HEK293 (cell line): ENCODE data around the gene MERTK.
"Not testable (repeated sequence)": the region's sequence is repeated elsewhere in the genome, so short reads cannot be mapped to it uniquely, and the experiment has no call there.

Source experiments
- CTCF ChIA-PET: fragments of 350-600 bp; formaldehyde crosslinking; extraction: SDS; loops from one replicate; lab custom pipeline; 2021; ENCODE audit warnings: antibody characterized with exemption; lab: Yijun Ruan, JAX
- POLR2A ChIA-PET: fragments of 300-600 bp; formaldehyde crosslinking; extraction: SDS; loops from one replicate; lab custom pipeline; 2020; ENCODE audit warnings: antibody characterized with exemption, inconsistent platforms; lab: Yijun Ruan, JAX
- H3K27ac ChIP-seq: fragments of 200-500 bp; sonication (Bioruptor generic); 2 replicates; pipeline ENCODE4 v1.5.1; 2014; ENCODE audit warnings: low read depth, low read length, control low read depth, inconsistent platforms; ENCODE audit errors: extremely low read depth
- H3K36me3 ChIP-seq, 2 experiments: fragments of 200-500 bp in 1 of 2; sonication (Bioruptor generic) in 1 of 2; 1 replicate in 1 of 2; 2 replicates in 1 of 2; pipeline ENCODE4 v1.5.1; 2014 to 2017; ENCODE audit warnings: inconsistent platforms in 2 of 2, low read length in 2 of 2; ENCODE audit not compliant: control insufficient read depth in 2 of 2, insufficient read depth in 1 of 2
- H3K4me1 ChIP-seq: fragments of 200-500 bp; sonication (Bioruptor generic); 2 replicates; pipeline ENCODE4 v1.5.1; 2014; ENCODE audit warnings: mild to moderate bottlenecking, low read length, inconsistent platforms; ENCODE audit not compliant: control insufficient read depth, insufficient read depth
- H3K4me3 ChIP-seq: 2 replicates; pipeline ENCODE4 v1.5.1; 2011; ENCODE audit warnings: low read depth, mild to moderate bottlenecking, control low read depth, low read length, moderate library complexity
- H3K9me3 ChIP-seq: fragments of 200-500 bp; sonication (Bioruptor generic); 2 replicates; pipeline ENCODE4 v1.5.1; 2014; ENCODE audit warnings: low read depth, low read length, inconsistent platforms; ENCODE audit not compliant: control insufficient read depth, insufficient read depth
- OVOL3 ChIP-seq: fragments of 450-650 bp; formaldehyde crosslinking; IDR thresholded peaks from 2 replicates; pipeline ENCODE4 v1.5.1; 2016; ENCODE audit warnings: missing biosample characterization, missing genetic modification characterization
- PRDM1 ChIP-seq: fragments of 450-650 bp; formaldehyde crosslinking; IDR thresholded peaks from 2 replicates; pipeline ENCODE4; 2016; ENCODE audit warnings: missing biosample characterization, missing genetic modification characterization
- SP7 ChIP-seq: fragments of 450-650 bp; formaldehyde crosslinking; IDR thresholded peaks from 2 replicates; pipeline ENCODE4 v1.5.1; 2016; ENCODE audit warnings: missing biosample characterization, missing genetic modification characterization
- YY1 ChIP-seq: fragments of 450-650 bp; formaldehyde crosslinking; IDR thresholded peaks from 2 replicates; pipeline ENCODE4 v1.5.1; 2018; ENCODE audit warnings: missing biosample characterization, missing genetic modification characterization
- ZBTB17 ChIP-seq: fragments of 450-650 bp; formaldehyde crosslinking; IDR thresholded peaks from 2 replicates; pipeline ENCODE4 v1.5.1; 2016; ENCODE audit warnings: missing biosample characterization, missing genetic modification characterization
- ZFP69B ChIP-seq: fragments of 450-650 bp; formaldehyde crosslinking; IDR thresholded peaks from 2 replicates; pipeline ENCODE4 v1.5.1; 2016; ENCODE audit warnings: missing biosample characterization, missing genetic modification characterization
- ZNF146 ChIP-seq: fragments of 450-650 bp; formaldehyde crosslinking; IDR thresholded peaks from 2 replicates; pipeline ENCODE4 v1.5.1; 2016; ENCODE audit warnings: missing biosample characterization, missing genetic modification characterization
- ZNF155 ChIP-seq: fragments of 450-650 bp; formaldehyde crosslinking; IDR thresholded peaks from 2 replicates; pipeline ENCODE4 v1.5.1; 2016; ENCODE audit warnings: missing biosample characterization, missing genetic modification characterization
- ZNF16 ChIP-seq: fragments of 450-650 bp; formaldehyde crosslinking; IDR thresholded peaks from 2 replicates; pipeline ENCODE4 v1.5.1; 2016; ENCODE audit warnings: low read depth, missing biosample characterization, missing genetic modification characterization
- ZNF202 ChIP-seq: fragments of 450-650 bp; formaldehyde crosslinking; IDR thresholded peaks from 2 replicates; pipeline ENCODE4 v1.5.1; 2016; ENCODE audit warnings: missing biosample characterization, missing genetic modification characterization, borderline replicate concordance
- ZNF211 ChIP-seq: fragments of 450-650 bp; formaldehyde crosslinking; IDR thresholded peaks from 2 replicates; pipeline ENCODE4 v1.5.1; 2016; ENCODE audit warnings: low read depth, missing biosample characterization, missing genetic modification characterization
- ZNF214 ChIP-seq: fragments of 450-650 bp; formaldehyde crosslinking; IDR thresholded peaks from 2 replicates; pipeline ENCODE4 v1.5.1; 2017; ENCODE audit warnings: missing biosample characterization, mild to moderate bottlenecking, missing genetic modification characterization, borderline replicate concordance
- ZNF362 ChIP-seq: fragments of 450-650 bp; formaldehyde crosslinking; IDR thresholded peaks from 2 replicates; pipeline ENCODE4 v1.5.1; 2016; ENCODE audit warnings: missing biosample characterization, missing genetic modification characterization
- ZNF530 ChIP-seq: fragments of 450-650 bp; formaldehyde crosslinking; IDR thresholded peaks from 2 replicates; pipeline ENCODE4 v1.5.1; 2016; ENCODE audit warnings: low read depth, missing biosample characterization, missing genetic modification characterization
- ZNF548 ChIP-seq: fragments of 450-650 bp; formaldehyde crosslinking; IDR thresholded peaks from 2 replicates; pipeline ENCODE4 v1.5.1; 2016; ENCODE audit warnings: missing biosample characterization, missing genetic modification characterization
- ZNF560 ChIP-seq: fragments of 450-650 bp; formaldehyde crosslinking; IDR thresholded peaks from 2 replicates; pipeline ENCODE4 v1.5.1; 2017; ENCODE audit warnings: missing biosample characterization, missing genetic modification characterization, borderline replicate concordance
- ZNF623 ChIP-seq: fragments of 450-650 bp; formaldehyde crosslinking; IDR thresholded peaks from 2 replicates; pipeline ENCODE4 v1.5.1; 2016; ENCODE audit warnings: missing biosample characterization, missing genetic modification characterization
- ZNF843 ChIP-seq: fragments of 450-650 bp; formaldehyde crosslinking; IDR thresholded peaks from 2 replicates; pipeline ENCODE4 v1.5.1; 2016; ENCODE audit warnings: missing biosample characterization, missing genetic modification characterization
- ZSCAN18 ChIP-seq: fragments of 450-650 bp; formaldehyde crosslinking; IDR thresholded peaks from 2 replicates; pipeline ENCODE4 v1.5.1; 2016; ENCODE audit warnings: missing biosample characterization, missing genetic modification characterization
- ZSCAN4 ChIP-seq: fragments of 450-650 bp; formaldehyde crosslinking; IDR thresholded peaks from 2 replicates; pipeline ENCODE4 v1.5.1; 2017; ENCODE audit warnings: missing biosample characterization, missing genetic modification characterization

The MERTK gene

GRCh38 chr2:111930875-111931274 is 32.5 kb downstream of the MERTK start:
- TF ChIP-seq SP7 = no peak
- no peak for TF ChIP-seq ZNF548 (tag by site-specific recombination)
- TF ChIP-seq ZNF362 = no peak
- TF ChIP-seq ZSCAN4 (tag by site-specific recombination) = no peak
- no peak for TF ChIP-seq ZNF843 (tag by site-specific recombination)
- TF ChIP-seq ZBTB17 (tag by site-specific recombination) = no peak
- TF ChIP-seq ZSCAN18 (tag by site-specific recombination) = no peak
- Histone ChIP-seq H3K27ac (no peak overlapping the region), H3K4me1 (no peaks in the 10 kb centered on the region), H3K9me3 (no peaks in the 10 kb centered on the region), H3K36me3 (peaks cover 0 to 29% of the 10 kb centered on the region in 2 experiments), H3K4me3 (no peak overlapping the region)
- CTCF ChIA-PET = no interaction called here
- POLR2A ChIA-PET = no interaction called here

GRCh38 chr2:111932841-111933291 is 34.5 kb downstream of the MERTK start:
- POLR2A ChIA-PET = no interaction called here
- Histone ChIP-seq H3K36me3 (peaks cover 0 to 29% of the 10 kb centered on the region in 2 experiments), H3K27ac (no peak overlapping the region), H3K4me1 (no peaks in the 10 kb centered on the region), H3K4me3 (no peak overlapping the region), H3K9me3 (no peaks in the 10 kb centered on the region)
- no peak for TF ChIP-seq ZNF560 (tag by site-specific recombination)
- TF ChIP-seq ZNF211 (tag by site-specific recombination) = no peak
- no peak for TF ChIP-seq ZNF155 (tag by site-specific recombination)
- TF ChIP-seq ZNF202 (tag by site-specific recombination) = no peak
- no peak for TF ChIP-seq ZNF16 (tag by site-specific recombination)
- CTCF ChIA-PET = no interaction called here

- H3K4me3 ChIP-seq, H3K27ac ChIP-seq, POLR2A ChIA-PET, H3K4me1 ChIP-seq, CTCF ChIA-PET, H3K9me3 ChIP-seq: not testable (repeated sequence)
- H3K36me3 ChIP-seq = peaks cover 0 to 28% of the 10 kb centered on the region in 2 experiments
- TF ChIP-seq ZNF146 (tag by site-specific recombination) = peak; percentile 77; the same call in 1 of the 2 replicates
Observed at GRCh38 chr2:111933900-111934299, 35.5 kb downstream of the MERTK start.

- POLR2A ChIA-PET = no interaction called here
- no peak overlapping the region for H3K27ac ChIP-seq
- peaks cover 0 to 5% of the 10 kb centered on the region in 2 experiments; a peak in 2 of 3 replicates for H3K36me3 ChIP-seq
- H3K9me3 ChIP-seq = no peaks in the 10 kb centered on the region
- H3K4me3 ChIP-seq = no peak overlapping the region
- TF ChIP-seq PRDM1 (tag by site-specific recombination) = no peak
- no peak for TF ChIP-seq ZNF623
- no peak for TF ChIP-seq ZNF530 (tag by site-specific recombination)
- no peak for TF ChIP-seq YY1 (tag by site-specific recombination)
- TF ChIP-seq ZFP69B = no peak
- TF ChIP-seq OVOL3 (tag by site-specific recombination) = no peak
- TF ChIP-seq ZSCAN18 (tag by site-specific recombination) = no peak
- no peak for TF ChIP-seq ZNF214 (tag by site-specific recombination)
- CTCF ChIA-PET = no interaction called here
- no peaks in the 10 kb centered on the region for H3K4me1 ChIP-seq
Observed at GRCh38 chr2:111936881-111937280, 38.5 kb downstream of the MERTK start.
